Smooth muscle cell (in vitro differentiated cells): Measurements from ENCODE around the gene DDX3X. TPM values are rescaled to one million over a fixed set of nuclear protein-coding genes. Genes with fewer than 3 reads are reported as not detected.

ENCODE experiments used
- DNase-seq: peaks from one replicate; lab custom pipeline; 2025; ENCODE audit not compliant: unreplicated experiment; lab: John Stamatoyannopoulos, UW
- H2AFZ ChIP-seq: fragments of 200-600 bp; sonication (generic); 2 replicates; pipeline ENCODE4 v1.6.0; 2016; ENCODE audit warnings: antibody characterized with exemption, low read depth, mild to moderate bottlenecking
- H3F3A ChIP-seq: fragments of 200-600 bp; sonication (generic); 2 replicates; pipeline ENCODE4 v1.6.0; 2017; ENCODE audit warnings: antibody characterized with exemption, low read depth
- H3K27ac ChIP-seq: fragments of 200-600 bp; sonication (generic); 2 replicates; pipeline ENCODE4 v1.5.1; 2016; ENCODE audit warnings: low read depth, mild to moderate bottlenecking
- H3K27me3 ChIP-seq: fragments of 200-600 bp; sonication (generic); 2 replicates; pipeline ENCODE4 v1.6.1; 2016; ENCODE audit warnings: low read depth, mild to moderate bottlenecking
- H3K36me3 ChIP-seq: fragments of 200-600 bp; sonication (generic); 2 replicates; pipeline ENCODE4 v1.5.1; 2016; ENCODE audit warnings: low read depth
- H3K4me1 ChIP-seq: fragments of 200-600 bp; sonication (generic); 2 replicates; pipeline ENCODE4 v1.5.1; 2016; ENCODE audit warnings: low read depth
- H3K4me2 ChIP-seq: fragments of 200-600 bp; sonication (generic); 2 replicates; pipeline ENCODE4 v1.6.0; 2016; ENCODE audit warnings: mild to moderate bottlenecking
- H3K4me3 ChIP-seq: fragments of 200-600 bp; sonication (generic); 2 replicates; pipeline ENCODE4 v1.5.1; 2016; ENCODE audit warnings: mild to moderate bottlenecking
- H3K79me2 ChIP-seq: fragments of 200-600 bp; sonication (generic); 2 replicates; pipeline ENCODE4 v1.6.0; 2016; ENCODE audit warnings: low read depth, mild to moderate bottlenecking
- H3K9ac ChIP-seq: fragments of 200-600 bp; sonication (generic); 2 replicates; pipeline ENCODE4 v1.6.0; 2016; ENCODE audit warnings: low read depth
- H3K9me3 ChIP-seq: fragments of 200-600 bp; sonication (generic); replicated peaks from 2 replicates; pipeline ENCODE4 v1.5.1; 2016; ENCODE audit warnings: low read depth
- H4K20me1 ChIP-seq: fragments of 200-600 bp; sonication (generic); 2 replicates; pipeline ENCODE4 v1.6.0; 2016; ENCODE audit warnings: low read depth
- CTCF ChIP-seq: fragments of 200-600 bp; sonication (generic); IDR thresholded peaks from 2 replicates; pipeline ENCODE4 v1.5.1; 2017; ENCODE audit warnings: borderline replicate concordance, mild to moderate bottlenecking, antibody characterized with exemption; ENCODE audit not compliant: insufficient read depth, poor library complexity, severe bottlenecking
- WGBS: methylation state at CpG from one replicate; pipeline ENCODE4 v1.1.7; 2016; ENCODE audit warnings: low lambda C conversion rate; 5-methylcytosine and 5-hydroxymethylcytosine counted together
- polyA plus RNA-seq: library from polyadenylated mRNA; unstranded; fragments of >200 nt; fragmentation: Nextera tagmentation; extraction: Ambion mirVana; gene quantifications from 2 replicates; pipeline ENCODE4 v1.2.1, GENCODE V29; 2016
- total RNA-seq: library from RNA; depleted of rRNA; stranded (reverse); fragments of >200 nt; gene quantifications from 2 replicates; pipeline ENCODE4 v1.2.3, GENCODE V29; 2014

The DDX3X gene
- total and polyA plus RNA-seq, 2 experiments from 2014 or later, result 104 to 241 TPM

GRCh38 chrX:41338436-41338835 is 4.5 kb downstream of the DDX3X start:
- Histone ChIP-seq H3K9me3 (no peaks in the 10 kb centered on the region), H3K4me2 (peak overlapping the region; percentile 91), H3K4me3 (peak overlapping the region; percentile 82), H3K79me2 (peaks cover 81% of the 10 kb centered on the region), H3K27ac (peak overlapping the region; percentile 40), H4K20me1 (peaks cover 90% of the 10 kb centered on the region), H2AFZ (no peak overlapping the region), H3F3A (no peaks in the 10 kb centered on the region), H3K9ac (no peak overlapping the region), H3K27me3 (no peaks in the 10 kb centered on the region), H3K4me1 (peaks cover 26% of the 10 kb centered on the region), H3K36me3 (peaks cover 13% of the 10 kb centered on the region)
- WGBS, result 68% methylated on average over 1 of the region's 1 CpG
- no peak for DNase-seq
- TF ChIP-seq CTCF, result no peak

GRCh38 chrX:41339148-41339547 is 5.2 kb downstream of the DDX3X start:
- no peak for DNase-seq
- 91% methylated on average over 4 of the region's 4 CpGs for WGBS
- H3K4me3 ChIP-seq, result no peak overlapping the region
- peaks cover 83% of the 10 kb centered on the region for H3K79me2 ChIP-seq
- no peak overlapping the region for H3K4me2 ChIP-seq
- H3K9me3 ChIP-seq, result no peaks in the 10 kb centered on the region
- peaks cover 17% of the 10 kb centered on the region for H3K36me3 ChIP-seq
- peaks cover 97% of the 10 kb centered on the region for H4K20me1 ChIP-seq
- H3K9ac ChIP-seq, result no peak overlapping the region
- no peaks in the 10 kb centered on the region for H3K27me3 ChIP-seq
- H3F3A ChIP-seq, result no peaks in the 10 kb centered on the region
- H3K27ac ChIP-seq, result no peak overlapping the region
- H2AFZ ChIP-seq, result no peak overlapping the region
- no peak for TF ChIP-seq CTCF
- peaks cover 26% of the 10 kb centered on the region for H3K4me1 ChIP-seq

GRCh38 chrX:41344053-41344452 is 10.1 kb downstream of the DDX3X start:
- Histone ChIP-seq H3K36me3 (peaks cover 25% of the 10 kb centered on the region), H3K79me2 (peaks cover 42% of the 10 kb centered on the region)
- TF ChIP-seq CTCF, result no peak

GRCh38 chrX:41347186-41347585 is 13.2 kb downstream of the DDX3X start:
- no peaks in the 10 kb centered on the region for H3K4me1 ChIP-seq
- no peak overlapping the region for H3K27ac ChIP-seq
- H2AFZ ChIP-seq, result no peak overlapping the region
- no peaks in the 10 kb centered on the region for H3K9me3 ChIP-seq
- peaks cover 88% of the 10 kb centered on the region for H4K20me1 ChIP-seq
- no peak overlapping the region for H3K4me3 ChIP-seq
- no peak for TF ChIP-seq CTCF
- peaks cover 12% of the 10 kb centered on the region for H3K79me2 ChIP-seq
- H3K4me2 ChIP-seq, result no peak overlapping the region
- DNase-seq, result no peak
- WGBS, result 91% methylated on average over 8 of the region's 8 CpGs
- no peaks in the 10 kb centered on the region for H3F3A ChIP-seq
- H3K36me3 ChIP-seq, result peaks cover 16% of the 10 kb centered on the region
- H3K9ac ChIP-seq, result no peak overlapping the region
- no peaks in the 10 kb centered on the region for H3K27me3 ChIP-seq

More at GRCh38 chrX:41344053-41344452, 10.1 kb downstream of the DDX3X start:
- no peaks in the 10 kb centered on the region for H3K27me3 ChIP-seq
- WGBS, result 88% methylated on average over 9 of the region's 9 CpGs
- no peaks in the 10 kb centered on the region for H3F3A ChIP-seq
- DNase-seq, result no peak
- no peak overlapping the region for H3K9ac ChIP-seq
- no peak overlapping the region for H3K4me2 ChIP-seq
- no peak overlapping the region for H2AFZ ChIP-seq
- H4K20me1 ChIP-seq, result peaks cover 99% of the 10 kb centered on the region
- no peaks in the 10 kb centered on the region for H3K9me3 ChIP-seq
- no peak overlapping the region for H3K27ac ChIP-seq
- H3K4me1 ChIP-seq, result peaks cover 2% of the 10 kb centered on the region
- H3K4me3 ChIP-seq, result no peak overlapping the region
